NCI-H2107 treated with DMSO at 0.1 percent for 48 hours (cell line): Measurements from ENCODE around the gene CHN2.

ENCODE experiments used
- DNase-seq: peaks from one replicate; lab custom pipeline; 2025; ENCODE audit not compliant: unreplicated experiment; lab: John Stamatoyannopoulos, UW

CHN2 gene

GRCh38 chr7:29194594-29195427, at the start of gene CHN2:
TSS of gene CHN2 (plus strand) at chr7:29194775.
- peak; percentile 32 for DNase-seq

- DNase-seq: no peak
These were observed 49.0 kb upstream of the CHN2 start for GRCh38 chr7:29145553-29146056.

- DNase-seq: no peak
These were observed 48.4 kb upstream of the CHN2 start, which contains the start of gene CPVL for GRCh38 chr7:29146057-29146706. TSS of gene CPVL (minus strand) at chr7:29146537. CDS start at chr7:29121061, 25,476 bp downstream.

- peak; percentile 52 for DNase-seq
These were observed 47.5 kb upstream of the CHN2 start for GRCh38 chr7:29146888-29147609.

- DNase-seq: no peak
These were observed 46.8 kb upstream of the CHN2 start for GRCh38 chr7:29147821-29148220.

GRCh38 chr7:29149036-29149435, 45.5 kb upstream of the CHN2 start:
- no peak for DNase-seq

GRCh38 chr7:29150856-29151255, 43.7 kb upstream of the CHN2 start:
- peak; percentile 41 for DNase-seq

- no peak for DNase-seq
These were observed 40.5 kb upstream of the CHN2 start for GRCh38 chr7:29154076-29154475.

- peak; percentile 84 for DNase-seq
These were observed 37.6 kb upstream of the CHN2 start for GRCh38 chr7:29156907-29157452.

- DNase-seq: no peak
These were observed 35.7 kb upstream of the CHN2 start for GRCh38 chr7:29158795-29159423.

- DNase-seq: no peak
These were observed 34.5 kb upstream of the CHN2 start for GRCh38 chr7:29160080-29160479.

- DNase-seq: no peak
These were observed 33.3 kb upstream of the CHN2 start for GRCh38 chr7:29161231-29161630.

- no peak for DNase-seq
These were observed 32.0 kb upstream of the CHN2 start for GRCh38 chr7:29162577-29162976.

- no peak for DNase-seq
These were observed 30.7 kb upstream of the CHN2 start for GRCh38 chr7:29163854-29164253.

GRCh38 chr7:29167721-29168120, 26.9 kb upstream of the CHN2 start:
- no peak for DNase-seq

GRCh38 chr7:29170781-29171180, 23.8 kb upstream of the CHN2 start:
- DNase-seq: no peak

- no peak for DNase-seq
These were observed 21.1 kb upstream of the CHN2 start for GRCh38 chr7:29173458-29173857.

GRCh38 chr7:29177963-29178600, 16.5 kb upstream of the CHN2 start:
- no peak for DNase-seq

GRCh38 chr7:29179115-29179514, 15.5 kb upstream of the CHN2 start:
- no peak for DNase-seq

- DNase-seq: no peak
These were observed 10.0 kb upstream of the CHN2 start for GRCh38 chr7:29184599-29184998.
